Right atrium auricular region (tissue), 2 donors: Measurements from ENCODE around the gene RAB13. TPM values are rescaled to one million over a fixed set of nuclear protein-coding genes. Genes with fewer than 3 reads are reported as not detected.
"Not testable (repeated sequence)": the region's sequence is repeated elsewhere in the genome, so short reads cannot be mapped to it uniquely, and the experiment has no call there.

Source experiments
- DNase-seq: peaks from one replicate; pipeline ENCODE4 v3.0.0-alpha.2; 2019; ENCODE audit warnings: low spot score
- H3K27ac ChIP-seq, 2 donors: fragments of 200-600 bp; sonication (generic); 1 replicate in 1 of 2; 2 replicates in 1 of 2; pipeline ENCODE4 v1.5.1; 2016 to 2019
- H3K27me3 ChIP-seq, 2 donors: fragments of 200-600 bp; sonication (generic); one replicate each; pipeline versions ENCODE4 v1.5.1 to v1.6.0; 2017 to 2019
- H3K36me3 ChIP-seq: fragments of 200-600 bp; sonication (generic); one replicate; pipeline ENCODE4 v1.5.1; 2016
- H3K4me1 ChIP-seq, 2 donors: fragments of 200-600 bp; sonication (generic); one replicate each; pipeline versions ENCODE4 v1.5.1 to v1.6.0; 2017 to 2019
- H3K4me3 ChIP-seq, 2 donors: fragments of 200-600 bp; sonication (generic); 1 replicate in 1 of 2; 2 replicates in 1 of 2; pipeline ENCODE4 v1.5.1; 2017 to 2019; ENCODE audit warnings: mild to moderate bottlenecking in 1 of 2, moderate library complexity in 1 of 2
- H3K9me3 ChIP-seq, 2 donors: fragments of 200-600 bp; sonication (generic); one replicate each; pipeline ENCODE4 v1.5.1; 2019
- CTCF ChIP-seq, 2 donors: fragments of 200-600 bp; sonication (generic); IDR thresholded peaks; one replicate each; pipeline ENCODE4 v1.5.1; 2019; ENCODE audit warnings: antibody characterized with exemption in 2 of 2
- total RNA-seq, 2 donors: library from RNA; depleted of rRNA; stranded (reverse); fragments of >200 nt; gene quantifications; one replicate each; pipeline ENCODE4 v1.1.0, GENCODE V29; 2016

Gene RAB13
- total RNA-seq, 2 donors from 2014 or later = 25.7 to 34.8 TPM

- no peaks in the 10 kb centered on the region for H3K9me3 ChIP-seq
- no peak for DNase-seq
- no peak overlapping the region for H3K27ac ChIP-seq
- H3K36me3 ChIP-seq = no peaks in the 10 kb centered on the region
- no peaks in the 10 kb centered on the region for H3K27me3 ChIP-seq
- H3K4me3 ChIP-seq = no peak overlapping the region
- H3K4me1 ChIP-seq = no peaks in the 10 kb centered on the region
- no peak for TF ChIP-seq CTCF (IDR thresholded peaks at IDR 0.05)
Measured at GRCh38 chr1:154012129-154012528, 26.0 kb upstream of the RAB13 start.

GRCh38 chr1:154006136-154006535 lies 20.0 kb upstream of the RAB13 start:
- Histone ChIP-seq H3K4me1 (no peaks in the 10 kb centered on the region), H3K36me3 (no peaks in the 10 kb centered on the region), H3K9me3 (no peaks in the 10 kb centered on the region), H3K27me3 (no peaks in the 10 kb centered on the region), H3K27ac (no peak overlapping the region), H3K4me3 (no peak overlapping the region)
- no peak for TF ChIP-seq CTCF (IDR thresholded peaks at IDR 0.05)
- DNase-seq = no peak

GRCh38 chr1:154000420-154000819 lies 14.3 kb upstream of the RAB13 start:
- Histone ChIP-seq H3K27ac (no peak overlapping the region), H3K4me1 (no peaks in the 10 kb centered on the region), H3K36me3 (peaks cover 6% of the 10 kb centered on the region), H3K27me3 (no peaks in the 10 kb centered on the region), H3K9me3 (no peaks in the 10 kb centered on the region), H3K4me3 (no peak overlapping the region)
- no peak for TF ChIP-seq CTCF (IDR thresholded peaks at IDR 0.05)
- no peak for DNase-seq

- H3K4me1 ChIP-seq = peaks cover 0 to 21% of the 10 kb centered on the region in 2 donors
- not testable (repeated sequence) for H3K4me3 ChIP-seq, H3K27ac ChIP-seq, H3K27me3 ChIP-seq, DNase-seq, H3K9me3 ChIP-seq
- peaks cover 40% of the 10 kb centered on the region for H3K36me3 ChIP-seq
Measured at GRCh38 chr1:153996882-153997281, 10.7 kb upstream of the RAB13 start.

GRCh38 chr1:153995640-153996039 lies 9.5 kb upstream of the RAB13 start:
- no peak for DNase-seq
- Histone ChIP-seq H3K36me3 (peaks cover 48% of the 10 kb centered on the region), H3K4me3 (no peak overlapping the region), H3K9me3 (no peaks in the 10 kb centered on the region), H3K4me1 (peaks cover 0 to 28% of the 10 kb centered on the region in 2 donors), H3K27me3 (no peaks in the 10 kb centered on the region), H3K27ac (no peak overlapping the region)
- no peak for TF ChIP-seq CTCF (IDR thresholded peaks at IDR 0.05)

GRCh38 chr1:153995202-153995601 lies 9.1 kb upstream of the RAB13 start:
- Histone ChIP-seq H3K4me3 (no peak overlapping the region), H3K4me1 (peaks cover 0 to 28% of the 10 kb centered on the region in 2 donors), H3K36me3 (peaks cover 48% of the 10 kb centered on the region), H3K9me3 (no peaks in the 10 kb centered on the region), H3K27me3 (no peaks in the 10 kb centered on the region), H3K27ac (no peak overlapping the region)
- no peak for TF ChIP-seq CTCF (IDR thresholded peaks at IDR 0.05)
- DNase-seq = no peak
